ENCODE data around the gene SMARCA4. TPM values are rescaled to one million over a fixed set of nuclear protein-coding genes. Genes with fewer than 3 reads are reported as not detected.
A peak's percentile ranks its signal among the peaks of the same experiment; 100 is the strongest.
"Not testable (repeated sequence)": the region's sequence is repeated elsewhere in the genome, so short reads cannot be mapped to it uniquely, and the experiment has no call there.

SMARCA4 gene
- total RNA-seq, 1 donor from 2014 or later, result 274 TPM

- Mint-ChIP-seq H3K4me1 (peaks cover 17% of the 10 kb centered on the region), H3K27ac (peak overlapping the region; percentile 92), H3K9me3 (no peaks in the 10 kb centered on the region)
These were observed 32.9 kb upstream of the SMARCA4 start for GRCh38 chr19:10927730-10928562.

GRCh38 chr19:10928563-10929401 is 32.0 kb upstream of the SMARCA4 start, which contains the start of the genes TIMM29 and YIPF2:
TIMM29 (plus strand) TSS chr19:10928811; CDS start chr19:10928823, 12 bp downstream.
YIPF2 (minus strand) TSS chr19:10928639; CDS start chr19:10928410, 229 bp downstream.
- no peak for TF ChIP-seq CTCF (IDR thresholded peaks at IDR 0.05; ENCODE audit: unreplicated experiment)
- DNase-seq (ENCODE audit: low spot score in 2 of 2, unreplicated experiment in 2 of 2), result peak; percentile 95 to 97
- Mint-ChIP-seq H3K4me3 (peak within 1 kb of the TSS; percentile 93), H3K9me3 (no peaks in the 10 kb centered on the region), H3K27me3 (ENCODE audit: low read depth) (no peaks in the 10 kb centered on the region), H3K4me1 (peaks cover 17% of the 10 kb centered on the region), H3K27ac (peak within 1 kb of the TSS; percentile 92), H3K36me3 (peaks cover 6% of the 10 kb centered on the region)

More at GRCh38 chr19:10927730-10928562, 32.9 kb upstream of the SMARCA4 start:
- DNase-seq (ENCODE audit: low spot score in 2 of 2, unreplicated experiment in 2 of 2), result no peak
- no peaks in the 10 kb centered on the region for H3K27me3 Mint-ChIP-seq (ENCODE audit: low read depth)
- peaks cover 8% of the 10 kb centered on the region for H3K36me3 Mint-ChIP-seq
- peak overlapping the region; percentile 93 for H3K4me3 Mint-ChIP-seq
- TF ChIP-seq CTCF (IDR thresholded peaks at IDR 0.05; ENCODE audit: unreplicated experiment), result no peak

- peaks cover 6% of the 10 kb centered on the region for H3K36me3 Mint-ChIP-seq
- no peak for DNase-seq (ENCODE audit: low spot score in 2 of 2, unreplicated experiment in 2 of 2)
These were observed 31.4 kb upstream of the SMARCA4 start for GRCh38 chr19:10929402-10929794.

GRCh38 chr19:10935371-10936059 is 25.3 kb upstream of the SMARCA4 start:
- no peak overlapping the region for H3K27ac Mint-ChIP-seq
- no peak overlapping the region for H3K4me3 Mint-ChIP-seq
- no peak for DNase-seq (ENCODE audit: low spot score in 2 of 2, unreplicated experiment in 2 of 2)
- H3K9me3 Mint-ChIP-seq, result no peaks in the 10 kb centered on the region
- H3K36me3 Mint-ChIP-seq, result peaks cover 1% of the 10 kb centered on the region
- no peaks in the 10 kb centered on the region for H3K4me1 Mint-ChIP-seq
- no peaks in the 10 kb centered on the region for H3K27me3 Mint-ChIP-seq (ENCODE audit: low read depth)
- no peak for TF ChIP-seq CTCF (IDR thresholded peaks at IDR 0.05; ENCODE audit: unreplicated experiment)

More at GRCh38 chr19:10929402-10929794, 31.4 kb upstream of the SMARCA4 start:
- Mint-ChIP-seq H3K27me3 (ENCODE audit: low read depth) (no peaks in the 10 kb centered on the region), H3K4me3 (peak overlapping the region; percentile 93), H3K4me1 (peaks cover 17% of the 10 kb centered on the region), H3K9me3 (no peaks in the 10 kb centered on the region), H3K27ac (peak overlapping the region; percentile 47)
- no peak for TF ChIP-seq CTCF (IDR thresholded peaks at IDR 0.05; ENCODE audit: unreplicated experiment)

GRCh38 chr19:10936661-10937084 is 24.2 kb upstream of the SMARCA4 start:
- peak; percentile 56 for TF ChIP-seq CTCF (IDR thresholded peaks at IDR 0.05; ENCODE audit: unreplicated experiment)
- H3K9me3 Mint-ChIP-seq, result no peaks in the 10 kb centered on the region
- H3K27me3 Mint-ChIP-seq (ENCODE audit: low read depth), result no peaks in the 10 kb centered on the region
- no peaks in the 10 kb centered on the region for H3K4me1 Mint-ChIP-seq
- H3K4me3 Mint-ChIP-seq, result peak overlapping the region; percentile 50
- peak overlapping the region; percentile 83 for H3K27ac Mint-ChIP-seq
- peak in 1 of 2 experiments; percentile 54 for DNase-seq (ENCODE audit: low spot score in 2 of 2, unreplicated experiment in 2 of 2)
- peaks cover 1% of the 10 kb centered on the region for H3K36me3 Mint-ChIP-seq

- not testable (repeated sequence) for H3K9me3 Mint-ChIP-seq; H3K27me3 Mint-ChIP-seq (ENCODE audit: low read depth); H3K27ac Mint-ChIP-seq; H3K4me1 Mint-ChIP-seq; H3K36me3 Mint-ChIP-seq; DNase-seq (ENCODE audit: low spot score in 2 of 2, unreplicated experiment in 2 of 2); H3K4me3 Mint-ChIP-seq
These were observed 19.2 kb upstream of the SMARCA4 start for GRCh38 chr19:10941649-10942048.

GRCh38 chr19:10943412-10943811 is 17.4 kb upstream of the SMARCA4 start:
- H3K4me3 Mint-ChIP-seq; H3K27ac Mint-ChIP-seq; H3K27me3 Mint-ChIP-seq (ENCODE audit: low read depth); H3K9me3 Mint-ChIP-seq; DNase-seq (ENCODE audit: low spot score in 2 of 2, unreplicated experiment in 2 of 2); H3K36me3 Mint-ChIP-seq; H3K4me1 Mint-ChIP-seq: not testable (repeated sequence)

All from mesothelial cell of epicardium (in vitro differentiated cells).